H9 (cell line): ENCODE results near the gene STK24. TPM values are rescaled to one million over a fixed set of nuclear protein-coding genes. Genes with fewer than 3 reads are reported as not detected.

Experiments used
- DNase-seq: peaks from one replicate; pipeline ENCODE4 v3.0.0-alpha.2; 2017
- H2AFZ ChIP-seq: one replicate; pipeline ENCODE4 v1.6.1; 2013; ENCODE audit warnings: mild to moderate bottlenecking, low read length, control low read depth, moderate library complexity
- H2AK5ac ChIP-seq: 2 replicates; pipeline ENCODE4 v1.6.1; 2013; ENCODE audit warnings: low read length, control low read depth, mixed read lengths; ENCODE audit not compliant: insufficient read length
- H2BK120ac ChIP-seq: one replicate; pipeline ENCODE4 v1.6.1; 2013; ENCODE audit warnings: low read depth, mild to moderate bottlenecking, low read length, control low read depth, inconsistent platforms; ENCODE audit not compliant: poor library complexity, severe bottlenecking
- H2BK12ac ChIP-seq: 2 replicates; pipeline ENCODE4 v1.6.1; 2013; ENCODE audit warnings: low read length, control low read depth, mixed read lengths, low read depth; ENCODE audit not compliant: insufficient read length
- H2BK15ac ChIP-seq: 2 replicates; pipeline ENCODE4 v1.6.1; 2013; ENCODE audit warnings: low read depth, low read length, control low read depth
- H2BK20ac ChIP-seq: one replicate; pipeline ENCODE4 v1.6.1; 2013; ENCODE audit warnings: low read depth, mild to moderate bottlenecking, low read length, control low read depth, inconsistent platforms; ENCODE audit not compliant: poor library complexity, severe bottlenecking
- H2BK5ac ChIP-seq: 2 replicates; pipeline ENCODE4 v1.6.1; 2013; ENCODE audit warnings: low read length, control low read depth, mixed read lengths; ENCODE audit not compliant: insufficient read length
- H3K14ac ChIP-seq: 2 replicates; pipeline ENCODE4 v1.6.1; 2013; ENCODE audit warnings: low read length, control low read depth; ENCODE audit not compliant: insufficient read depth
- H3K18ac ChIP-seq: 2 replicates; pipeline ENCODE4 v1.6.1; 2013; ENCODE audit warnings: low read depth, mild to moderate bottlenecking, mixed read lengths, low read length, control low read depth; ENCODE audit not compliant: insufficient read length
- H3K23ac ChIP-seq: 2 replicates; pipeline ENCODE4 v1.6.1; 2013; ENCODE audit warnings: low read length, control low read depth, mixed read lengths, low read depth; ENCODE audit not compliant: insufficient read length
- H3K23me2 ChIP-seq: 2 replicates; pipeline ENCODE4 v1.6.1; 2013; ENCODE audit warnings: low read depth, mild to moderate bottlenecking, mixed read lengths, low read length, control low read depth; ENCODE audit not compliant: insufficient read length, poor library complexity, severe bottlenecking
- H3K27ac ChIP-seq: 2 replicates; pipeline ENCODE4 v1.5.1; 2013; ENCODE audit warnings: low read length, control low read depth, mixed read lengths, low read depth; ENCODE audit not compliant: insufficient read length
- H3K27me3 ChIP-seq: 2 replicates; pipeline ENCODE4 v1.6.1; 2013; ENCODE audit warnings: low read length, control low read depth, inconsistent platforms; ENCODE audit not compliant: insufficient read depth
- H3K4ac ChIP-seq: 2 replicates; pipeline ENCODE4 v1.6.1; 2013; ENCODE audit warnings: low read depth, mild to moderate bottlenecking, control low read depth, inconsistent platforms, low read length, moderate library complexity
- H3K4me1 ChIP-seq: 2 replicates; pipeline ENCODE4 v1.6.1; 2013; ENCODE audit warnings: low read length, control low read depth, inconsistent platforms; ENCODE audit not compliant: insufficient read depth
- H3K4me2 ChIP-seq: 2 replicates; pipeline ENCODE4 v1.6.1; 2013; ENCODE audit warnings: low read length, control low read depth, mixed read lengths; ENCODE audit not compliant: insufficient read length, insufficient read depth
- H3K56ac ChIP-seq: 2 replicates; pipeline ENCODE4 v1.6.1; 2013; ENCODE audit warnings: low read depth, mild to moderate bottlenecking, mixed read lengths, low read length, control low read depth; ENCODE audit not compliant: insufficient read length
- H3K79me1 ChIP-seq: 2 replicates; pipeline ENCODE4 v1.6.1; 2013; ENCODE audit warnings: low read depth, mild to moderate bottlenecking, moderate library complexity, low read length, control low read depth, inconsistent platforms; ENCODE audit not compliant: insufficient read depth, poor library complexity, severe bottlenecking
- H3K79me2 ChIP-seq: 2 replicates; pipeline ENCODE4 v1.6.1; 2013; ENCODE audit warnings: low read length, control low read depth, inconsistent platforms; ENCODE audit not compliant: insufficient read depth
- H3K9ac ChIP-seq: 2 replicates; pipeline ENCODE4 v1.6.1; 2013; ENCODE audit warnings: low read length, control low read depth, mixed read lengths; ENCODE audit not compliant: insufficient read length; ENCODE audit errors: extremely low read depth
- H3K9me3 ChIP-seq: one replicate; pipeline ENCODE4 v1.6.1; 2013; ENCODE audit warnings: low read depth, low read length, inconsistent platforms; ENCODE audit not compliant: control insufficient read depth
- H3T11ph ChIP-seq: one replicate; pipeline ENCODE4 v1.6.1; 2013; ENCODE audit warnings: mild to moderate bottlenecking, low read length, control low read depth, inconsistent platforms
- H4K20me1 ChIP-seq: one replicate; pipeline ENCODE4 v1.6.1; 2013; ENCODE audit not compliant: control insufficient read depth, insufficient read length, insufficient read depth
- H4K5ac ChIP-seq: 2 replicates; pipeline ENCODE4 v1.6.1; 2013; ENCODE audit warnings: low read depth, mild to moderate bottlenecking, mixed read lengths, low read length, control low read depth; ENCODE audit not compliant: insufficient read length
- H4K8ac ChIP-seq: replicated peaks from 2 replicates; pipeline ENCODE4 v1.6.1; 2013; ENCODE audit warnings: low read length, control low read depth, mixed read lengths, low read depth; ENCODE audit not compliant: insufficient read length
- H4K91ac ChIP-seq: 2 replicates; pipeline ENCODE4 v1.6.1; 2013; ENCODE audit warnings: low read depth, mild to moderate bottlenecking, moderate library complexity, mixed read lengths, low read length, control low read depth; ENCODE audit not compliant: insufficient read length
- H3K27ac Mint-ChIP-seq, 3 experiments: 2 replicates in 2 of 3; 3 replicates in 1 of 3; pipeline ENCODE4 v1.8.0; 2020 to 2021; ENCODE audit warnings: mixed read lengths in 3 of 3, mild to moderate bottlenecking in 1 of 3, moderate library complexity in 1 of 3
- H3K27me3 Mint-ChIP-seq: 2 replicates; pipeline ENCODE4 v1.8.0; 2021; ENCODE audit warnings: low read depth, mild to moderate bottlenecking, moderate library complexity, mixed read lengths
- H3K36me3 Mint-ChIP-seq, 3 experiments: 2 replicates in 2 of 3; 3 replicates in 1 of 3; pipeline ENCODE4 v1.8.0; 2020 to 2021; ENCODE audit warnings: low read depth in 3 of 3, mixed read lengths in 3 of 3; ENCODE audit not compliant: insufficient read depth in 1 of 3
- H3K4me1 Mint-ChIP-seq, 2 experiments: 2 replicates each; pipeline ENCODE4 v1.8.0; 2020; ENCODE audit warnings: mixed read lengths in 2 of 2
- H3K4me3 Mint-ChIP-seq, 2 experiments: 2 replicates in 1 of 2; 3 replicates in 1 of 2; pipeline ENCODE4 v1.8.0; 2020 to 2021; ENCODE audit warnings: mild to moderate bottlenecking in 2 of 2, mixed read lengths in 2 of 2, moderate library complexity in 1 of 2
- H3K9me3 Mint-ChIP-seq, 2 experiments: 2 replicates in 1 of 2; 3 replicates in 1 of 2; pipeline ENCODE4 v1.8.0; 2020; ENCODE audit warnings: mild to moderate bottlenecking in 2 of 2, mixed read lengths in 2 of 2, moderate library complexity in 1 of 2
- CTCF ChIP-seq: fragments of 200-600 bp; sonication (generic); conservative IDR thresholded peaks from 3 replicates; pipeline ENCODE4 v1.8.0; 2021; ENCODE audit warnings: antibody characterized with exemption, mild to moderate bottlenecking
- WGBS: extraction: QIAGEN DNeasy Blood & Tissue Kit; methylation state at CpG from one replicate; pipeline ENCODE4 v1.1.7; 2013; ENCODE audit warnings: missing lambda C conversion rate, low lambda C conversion rate, mixed read lengths; ENCODE audit not compliant: insufficient read length; ENCODE audit errors: extremely low coverage; 5-methylcytosine and 5-hydroxymethylcytosine counted together
- total RNA-seq: library from RNA; stranded (reverse); gene quantifications from 2 replicates; pipeline ENCODE4 v1.2.1, GENCODE V29; 2021

STK24 gene
- total RNA-seq, 1 experiment from 2014 or later: 134 TPM

DNA sequence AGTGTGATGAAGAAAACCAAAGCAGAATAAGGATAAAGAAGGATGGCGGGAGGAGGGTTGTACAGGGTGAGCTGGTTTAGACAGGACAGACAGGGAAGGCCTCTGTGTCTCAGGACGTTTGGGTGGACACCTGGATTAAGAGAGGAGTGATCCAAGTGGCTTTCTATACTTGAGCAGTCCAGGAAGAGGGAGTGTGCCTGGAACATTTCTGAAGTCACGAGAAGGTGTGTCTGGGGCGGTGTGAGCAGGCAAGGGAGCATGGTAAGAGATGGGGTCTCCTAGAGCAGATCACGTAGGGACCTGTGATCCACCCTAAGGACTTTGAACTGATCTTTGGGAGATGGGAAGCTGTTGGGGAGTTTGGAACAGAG, 15.4 kb upstream of the STK24 start:
- Histone ChIP-seq H3K56ac (no peak overlapping the region), H2AFZ (no peak overlapping the region), H3T11ph (no peak overlapping the region), H4K20me1 (no peaks in the 10 kb centered on the region), H2BK120ac (no peak overlapping the region), H3K9ac (no peak overlapping the region), H4K91ac (no peak overlapping the region), H3K14ac (no peak overlapping the region), H3K23ac (no peak overlapping the region), H2BK20ac (no peak overlapping the region), H4K5ac (no peak overlapping the region), H3K27ac (no peak overlapping the region), H2BK15ac (no peak overlapping the region), H3K9me3 (no peaks in the 10 kb centered on the region), H3K79me2 (no peaks in the 10 kb centered on the region), H3K79me1 (no peaks in the 10 kb centered on the region), H2BK5ac (no peak overlapping the region), H3K4me2 (no peak overlapping the region), H3K4me1 (no peaks in the 10 kb centered on the region), H3K4ac (no peak overlapping the region), H3K18ac (no peak overlapping the region), H2AK5ac (no peak overlapping the region), H4K8ac (no peak overlapping the region), H3K27me3 (no peaks in the 10 kb centered on the region), H3K23me2 (no peaks in the 10 kb centered on the region), H2BK12ac (no peak overlapping the region)
- DNase-seq: no peak
- H3K9me3 Mint-ChIP-seq: no peaks in the 10 kb centered on the region; a peak in 1 of 5 replicates
- no peak for TF ChIP-seq CTCF
- H3K27ac Mint-ChIP-seq: no peak overlapping the region
- H3K4me1 Mint-ChIP-seq: peaks cover 0 to 5% of the 10 kb centered on the region in 2 experiments; a peak in 2 of 4 replicates
- H3K27me3 Mint-ChIP-seq: peaks cover 3% of the 10 kb centered on the region; the same call in 1 of the 2 replicates
- WGBS: no CpG with 5 or more reads among the region's 5 CpGs
- H3K4me3 Mint-ChIP-seq: no peak overlapping the region
- no peaks in the 10 kb centered on the region for H3K36me3 Mint-ChIP-seq
